Vagina (tissue), 2 donors: ENCODE measurements around the gene KIF26A.

Source experiments
- CTCF ChIP-seq, 3 experiments: fragments of 450-650 bp in 2 of 3; fragments of 200-600 bp in 1 of 3; sonication (generic) in 1 of 3; IDR thresholded peaks; one replicate each; pipeline ENCODE4 v1.5.1; 2017 to 2019; ENCODE audit warnings: antibody characterized with exemption in 3 of 3, mild to moderate bottlenecking in 2 of 3, moderate library complexity in 2 of 3
- POLR2A ChIP-seq, 2 donors: fragments of 450-650 bp; IDR thresholded peaks; one replicate each; pipeline ENCODE4 v1.6.1; 2017; ENCODE audit warnings: antibody characterized with exemption in 2 of 2, mild to moderate bottlenecking in 2 of 2, moderate library complexity in 2 of 2
- POLR2AphosphoS5 ChIP-seq, 2 donors: sonication (generic); formaldehyde crosslinking; IDR thresholded peaks; one replicate each; pipeline ENCODE4 v1.9.0; 2017; ENCODE audit warnings: antibody characterized with exemption in 2 of 2, mild to moderate bottlenecking in 2 of 2, low read depth in 1 of 2; ENCODE audit not compliant: insufficient read depth in 1 of 2

- TF ChIP-seq POLR2AphosphoS5 (IDR thresholded peaks at IDR 0.05; ENCODE audit: insufficient read depth in 1 of 2, low read depth in 1 of 2) (no peak), CTCF (IDR thresholded peaks at IDR 0.05) (no peak), POLR2A (IDR thresholded peaks at IDR 0.05) (no peak)
These were observed 10.8 kb downstream of the KIF26A start for GRCh38 chr14:104149278-104149595.
